Osteocyte (in vitro differentiated cells): Measurements from ENCODE around the gene PAK5. TPM values are rescaled to one million over a fixed set of nuclear protein-coding genes. Genes with fewer than 3 reads are reported as not detected.

ENCODE experiments used
- DNase-seq: peaks from one replicate; pipeline ENCODE4 v3.0.0; 2021; ENCODE audit warnings: mixed read lengths; ENCODE audit not compliant: unreplicated experiment; ENCODE audit errors: extremely low spot score
- H3K27ac Mint-ChIP-seq: one replicate; pipeline ENCODE4 v1.8.0; 2021; ENCODE audit warnings: mild to moderate bottlenecking, mixed read lengths; ENCODE audit not compliant: unreplicated experiment
- H3K27me3 Mint-ChIP-seq: one replicate; pipeline ENCODE4 v1.8.0; 2021; ENCODE audit warnings: mixed read lengths; ENCODE audit not compliant: unreplicated experiment
- H3K36me3 Mint-ChIP-seq: one replicate; pipeline ENCODE4 v1.8.0; 2021; ENCODE audit warnings: mixed read lengths; ENCODE audit not compliant: unreplicated experiment
- H3K4me1 Mint-ChIP-seq: one replicate; pipeline ENCODE4 v1.8.0; 2021; ENCODE audit warnings: mixed read lengths; ENCODE audit not compliant: unreplicated experiment
- H3K4me3 Mint-ChIP-seq: one replicate; pipeline ENCODE4 v1.8.0; 2021; ENCODE audit warnings: mild to moderate bottlenecking, moderate library complexity, mixed read lengths; ENCODE audit not compliant: unreplicated experiment
- H3K9me3 Mint-ChIP-seq: one replicate; pipeline ENCODE4 v1.8.0; 2021; ENCODE audit warnings: mixed read lengths; ENCODE audit not compliant: unreplicated experiment
- CTCF ChIP-seq: fragments of 200-600 bp; sonication (generic); IDR thresholded peaks from 2 replicates; pipeline ENCODE4 v1.5.0; 2021; ENCODE audit warnings: antibody characterized with exemption, mild to moderate bottlenecking, moderate library complexity
- total RNA-seq: library from RNA; stranded (reverse); gene quantifications from 2 replicates; pipeline ENCODE4 v1.2.1, GENCODE V29; 2021

The PAK5 gene
- total RNA-seq, 1 donor from 2014 or later, result not detected

- H3K4me1 Mint-ChIP-seq, result peaks cover 23% of the 10 kb centered on the region
- no peaks in the 10 kb centered on the region for H3K36me3 Mint-ChIP-seq
- no peaks in the 10 kb centered on the region for H3K9me3 Mint-ChIP-seq
- no peak within 1 kb of the TSS for H3K27ac Mint-ChIP-seq
- no peak for DNase-seq
- H3K27me3 Mint-ChIP-seq, result peaks cover 92% of the 10 kb centered on the region
- TF ChIP-seq CTCF, result no peak
- peak within 1 kb of the TSS; percentile 74 for H3K4me3 Mint-ChIP-seq
Measured at GRCh38 chr20:9514461-9515213, 324.2 kb downstream of the PAK5 start, which contains the start of gene LAMP5. TSS of gene LAMP5 (plus strand) at chr20:9514590. CDS start at chr20:9514853, 263 bp downstream.

GRCh38 chr20:9514072-9514460, 324.8 kb downstream of the PAK5 start:
- H3K36me3 Mint-ChIP-seq, result no peaks in the 10 kb centered on the region
- DNase-seq, result no peak
- peaks cover 93% of the 10 kb centered on the region for H3K27me3 Mint-ChIP-seq
- no peak for TF ChIP-seq CTCF
- no peak overlapping the region for H3K27ac Mint-ChIP-seq
- H3K9me3 Mint-ChIP-seq, result no peaks in the 10 kb centered on the region
- peak overlapping the region; percentile 74 for H3K4me3 Mint-ChIP-seq
- H3K4me1 Mint-ChIP-seq, result peaks cover 23% of the 10 kb centered on the region

- peaks cover 86% of the 10 kb centered on the region for H3K27me3 Mint-ChIP-seq
Measured at GRCh38 chr20:9510911-9511310, 328.0 kb downstream of the PAK5 start.

GRCh38 chr20:9509246-9509645, 329.6 kb downstream of the PAK5 start:
- Mint-ChIP-seq H3K36me3 (no peaks in the 10 kb centered on the region), H3K4me3 (no peak overlapping the region), H3K27ac (no peak overlapping the region), H3K27me3 (peaks cover 74% of the 10 kb centered on the region), H3K4me1 (peaks cover 11% of the 10 kb centered on the region), H3K9me3 (no peaks in the 10 kb centered on the region)
- no peak for TF ChIP-seq CTCF
- no peak for DNase-seq

More at GRCh38 chr20:9510911-9511310, 328.0 kb downstream of the PAK5 start:
- no peak for DNase-seq
- Mint-ChIP-seq H3K4me3 (no peak overlapping the region), H3K9me3 (no peaks in the 10 kb centered on the region), H3K4me1 (peaks cover 28% of the 10 kb centered on the region), H3K27ac (no peak overlapping the region), H3K36me3 (no peaks in the 10 kb centered on the region)
- TF ChIP-seq CTCF, result no peak

- Mint-ChIP-seq H3K27ac (no peak overlapping the region), H3K4me1 (peaks cover 8% of the 10 kb centered on the region), H3K36me3 (no peaks in the 10 kb centered on the region), H3K4me3 (no peak overlapping the region), H3K27me3 (peaks cover 69% of the 10 kb centered on the region), H3K9me3 (no peaks in the 10 kb centered on the region)
- DNase-seq, result no peak
- TF ChIP-seq CTCF, result no peak
Measured at GRCh38 chr20:9508696-9509178, 330.1 kb downstream of the PAK5 start.
